Fibroblast of lung (primary cell): Measurements from ENCODE around the gene SENP5. TPM values are rescaled to one million over a fixed set of nuclear protein-coding genes. Genes with fewer than 3 reads are reported as not detected.

Experiments
- DNase-seq, 2 donors: peaks; one replicate each; pipeline versions ENCODE4 v3.0.0 to v3.0.0-alpha.2; 2010; ENCODE audit warnings: low read depth in 2 of 2
- H2AFZ ChIP-seq: 2 replicates; pipeline ENCODE4 v1.5.1; 2012; ENCODE audit warnings: low read length, control low read depth, inconsistent platforms
- H3K27ac ChIP-seq: 2 replicates; pipeline ENCODE4 v1.5.1; 2011; ENCODE audit warnings: low read length, control low read depth; ENCODE audit not compliant: insufficient read depth
- H3K27me3 ChIP-seq: 2 replicates; pipeline ENCODE4 v1.5.1; 2011; ENCODE audit warnings: mild to moderate bottlenecking, low read length; ENCODE audit not compliant: control insufficient read depth, insufficient read depth
- H3K36me3 ChIP-seq: 2 replicates; pipeline ENCODE4 v1.5.1; 2011; ENCODE audit warnings: low read length; ENCODE audit not compliant: control insufficient read depth, insufficient read depth
- H3K4me1 ChIP-seq: 2 replicates; pipeline ENCODE4 v1.5.1; 2011; ENCODE audit warnings: low read length; ENCODE audit not compliant: control insufficient read depth, insufficient read depth; ENCODE audit errors: extremely low read depth
- H3K4me2 ChIP-seq: 2 replicates; pipeline ENCODE4 v1.5.1; 2011; ENCODE audit warnings: low read length, control low read depth; ENCODE audit not compliant: insufficient read depth; ENCODE audit errors: extremely low read depth
- H3K4me3 ChIP-seq, 4 experiments: fragments of 200-600 bp in 1 of 4; sonication (generic) in 1 of 4; replicated peaks in 1 of 4; 2 replicates each; pipeline ENCODE4 v1.5.1; 2011 to 2016; ENCODE audit warnings: low read length in 4 of 4, low read depth in 3 of 4, mild to moderate bottlenecking in 3 of 4, control low read depth in 2 of 4, inconsistent platforms in 1 of 4, mixed read lengths in 1 of 4; ENCODE audit not compliant: insufficient read depth in 1 of 4; ENCODE audit errors: control extremely low read depth in 1 of 4
- H3K79me2 ChIP-seq: 2 replicates; pipeline ENCODE4 v1.5.1; 2012; ENCODE audit warnings: mild to moderate bottlenecking, low read length, inconsistent platforms; ENCODE audit not compliant: control insufficient read depth, insufficient read depth
- H3K9ac ChIP-seq: 2 replicates; pipeline ENCODE4 v1.5.1; 2011; ENCODE audit warnings: mild to moderate bottlenecking, low read length, control low read depth; ENCODE audit not compliant: insufficient read depth
- H3K9me3 ChIP-seq: 2 replicates; pipeline ENCODE4 v1.5.1; 2012; ENCODE audit warnings: low read depth, low read length; ENCODE audit not compliant: control insufficient read depth, insufficient read depth
- H4K20me1 ChIP-seq: 2 replicates; pipeline ENCODE4 v1.5.1; 2011; ENCODE audit warnings: low read length; ENCODE audit not compliant: control insufficient read depth, insufficient read depth; ENCODE audit errors: extremely low read depth
- EZH2 ChIP-seq: IDR thresholded peaks from 2 replicates; pipeline ENCODE4 v1.5.1; 2012; ENCODE audit warnings: low read length, control low read depth, mild to moderate bottlenecking; ENCODE audit errors: missing control alignments
- polyA plus RNA-seq, 2 donors: library from polyadenylated mRNA; depleted of rRNA in 1 of 2; stranded (reverse) in 1 of 2; unstranded in 1 of 2; fragments of >200 nt; gene quantifications; 2 replicates each; pipeline ENCODE4 v1.2.1, GENCODE V29; 2011 to 2012; ENCODE audit warnings: missing spikeins in 1 of 2
- total RNA-seq: library from RNA; depleted of rRNA; stranded (reverse); fragments of >200 nt; gene quantifications from 2 replicates; pipeline ENCODE4 v1.2.1, GENCODE V29; 2014
- TF ChIP-seq, protein P1 (sequence below), 2 donors: IDR thresholded peaks in 1 of 2; conservative IDR thresholded peaks in 1 of 2; 1 replicate in 1 of 2; 2 replicates in 1 of 2; pipeline ENCODE4 v1.5.1; 2011 to 2012; ENCODE audit warnings: low read length in 2 of 2, control low read depth in 1 of 2, inconsistent platforms in 1 of 2, low read depth in 1 of 2, mild to moderate bottlenecking in 1 of 2

SENP5 gene
- total and polyA plus RNA-seq, 2 donors (not counting 1 experiment from before 2014, with no cell fraction given): 18.6 to 43.8 TPM

DNA sequence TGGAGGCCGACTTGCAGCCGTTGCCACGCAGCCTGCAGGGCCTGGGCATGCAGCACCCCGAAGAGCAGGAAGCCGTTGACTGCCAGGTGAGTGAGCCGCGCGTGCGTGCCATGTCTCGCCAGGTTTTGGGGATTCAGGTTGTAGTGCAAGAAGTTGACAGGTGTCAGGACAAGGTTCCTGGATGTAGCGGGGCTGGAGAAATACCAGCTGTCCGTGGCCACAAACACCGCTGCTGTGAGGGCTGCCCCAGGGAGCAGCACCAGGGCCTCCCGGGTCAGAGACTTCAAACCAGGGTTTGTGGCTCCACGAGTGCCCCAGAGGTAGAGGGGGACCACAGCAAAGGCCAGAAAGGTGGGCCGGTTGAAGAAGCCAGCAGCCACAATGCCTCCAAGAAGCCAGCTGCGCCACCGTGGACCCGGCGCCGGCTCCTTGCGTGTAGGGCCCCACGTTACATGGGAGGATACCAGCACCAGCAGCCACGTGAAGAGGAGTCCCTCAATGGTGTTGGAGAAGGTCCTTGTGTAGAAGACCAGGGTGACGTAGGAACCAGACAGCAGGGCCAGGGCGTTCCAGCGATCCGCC is 80.2 kb downstream of the SENP5 start:
- peaks cover 7% of the 10 kb centered on the region for H3K4me1 ChIP-seq
- no peak overlapping the region for H3K4me3 ChIP-seq
- no peaks in the 10 kb centered on the region for H3K36me3 ChIP-seq
- no peak overlapping the region for H2AFZ ChIP-seq
- H3K27ac ChIP-seq: no peak overlapping the region
- DNase-seq: no peak
- TF ChIP-seq, protein P1, sequence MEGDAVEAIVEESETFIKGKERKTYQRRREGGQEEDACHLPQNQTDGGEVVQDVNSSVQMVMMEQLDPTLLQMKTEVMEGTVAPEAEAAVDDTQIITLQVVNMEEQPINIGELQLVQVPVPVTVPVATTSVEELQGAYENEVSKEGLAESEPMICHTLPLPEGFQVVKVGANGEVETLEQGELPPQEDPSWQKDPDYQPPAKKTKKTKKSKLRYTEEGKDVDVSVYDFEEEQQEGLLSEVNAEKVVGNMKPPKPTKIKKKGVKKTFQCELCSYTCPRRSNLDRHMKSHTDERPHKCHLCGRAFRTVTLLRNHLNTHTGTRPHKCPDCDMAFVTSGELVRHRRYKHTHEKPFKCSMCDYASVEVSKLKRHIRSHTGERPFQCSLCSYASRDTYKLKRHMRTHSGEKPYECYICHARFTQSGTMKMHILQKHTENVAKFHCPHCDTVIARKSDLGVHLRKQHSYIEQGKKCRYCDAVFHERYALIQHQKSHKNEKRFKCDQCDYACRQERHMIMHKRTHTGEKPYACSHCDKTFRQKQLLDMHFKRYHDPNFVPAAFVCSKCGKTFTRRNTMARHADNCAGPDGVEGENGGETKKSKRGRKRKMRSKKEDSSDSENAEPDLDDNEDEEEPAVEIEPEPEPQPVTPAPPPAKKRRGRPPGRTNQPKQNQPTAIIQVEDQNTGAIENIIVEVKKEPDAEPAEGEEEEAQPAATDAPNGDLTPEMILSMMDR (conservative IDR thresholded peaks at IDR 0.05 in 1 of 2, IDR thresholded peaks at IDR 0.05 in 1 of 2; ENCODE audit: low read depth in 1 of 2, low read length in 2 of 2): no peak
- no peak for TF ChIP-seq EZH2
- H3K27me3 ChIP-seq: no peaks in the 10 kb centered on the region
- H3K9me3 ChIP-seq: no peaks in the 10 kb centered on the region
- H3K4me2 ChIP-seq: no peak overlapping the region
- no peaks in the 10 kb centered on the region for H4K20me1 ChIP-seq
- H3K9ac ChIP-seq: no peak overlapping the region
- peaks cover 13% of the 10 kb centered on the region for H3K79me2 ChIP-seq

DNA sequence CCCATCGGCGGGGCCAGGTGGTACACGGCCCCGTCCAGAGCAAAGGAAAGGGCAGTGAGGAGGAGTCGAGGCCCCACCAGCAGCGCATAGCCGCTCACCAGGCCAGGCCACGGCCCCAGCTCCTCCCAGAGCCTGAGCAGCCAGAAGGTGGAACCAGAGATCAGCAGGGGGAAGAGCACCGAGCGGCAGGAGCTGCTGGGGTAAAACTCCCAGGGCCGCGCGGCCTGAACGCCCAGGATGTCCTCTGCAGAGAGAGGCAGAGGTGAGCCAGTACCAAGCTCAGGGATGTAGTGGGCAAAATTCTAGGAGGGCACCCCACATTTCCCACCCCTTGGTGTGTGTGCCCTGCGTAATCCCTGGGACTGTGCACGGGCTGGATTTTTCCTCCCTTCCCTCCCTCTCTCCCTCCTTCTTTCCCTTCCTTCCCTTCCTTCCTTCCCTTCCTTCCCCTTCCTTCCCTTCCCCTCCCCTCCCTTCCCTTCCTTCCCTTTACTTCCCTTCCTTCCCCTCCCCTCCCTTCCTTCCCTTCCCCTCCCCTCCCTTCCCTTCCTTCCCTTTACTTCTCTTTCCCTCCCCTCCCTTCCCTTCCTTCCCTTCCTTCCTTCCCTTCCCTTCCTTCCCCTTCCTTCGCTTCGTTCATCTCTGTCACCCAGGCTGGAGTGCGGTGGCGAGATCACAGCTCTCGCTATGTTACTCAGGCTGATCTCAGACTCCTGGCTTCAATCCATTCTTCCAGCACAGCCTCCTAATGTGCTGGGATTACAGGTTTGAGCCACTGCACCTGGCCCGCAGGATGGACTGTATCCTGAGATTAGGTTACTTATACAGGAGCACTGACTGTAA is 80.9 kb downstream of the SENP5 start:
- Histone ChIP-seq H2AFZ (no peak overlapping the region), H3K4me2 (no peak overlapping the region), H4K20me1 (no peaks in the 10 kb centered on the region), H3K79me2 (peaks cover 6% of the 10 kb centered on the region), H3K4me3 (no peak overlapping the region), H3K9ac (no peak overlapping the region), H3K4me1 (peaks cover 1% of the 10 kb centered on the region), H3K36me3 (no peaks in the 10 kb centered on the region), H3K27me3 (no peaks in the 10 kb centered on the region), H3K9me3 (no peaks in the 10 kb centered on the region), H3K27ac (no peak overlapping the region)
- DNase-seq: peak in 1 of 2 donors; percentile 50
- TF ChIP-seq EZH2: no peak
- TF ChIP-seq, protein P1 (conservative IDR thresholded peaks at IDR 0.05 in 1 of 2, IDR thresholded peaks at IDR 0.05 in 1 of 2; ENCODE audit: low read depth in 1 of 2, low read length in 2 of 2): no peak

DNA sequence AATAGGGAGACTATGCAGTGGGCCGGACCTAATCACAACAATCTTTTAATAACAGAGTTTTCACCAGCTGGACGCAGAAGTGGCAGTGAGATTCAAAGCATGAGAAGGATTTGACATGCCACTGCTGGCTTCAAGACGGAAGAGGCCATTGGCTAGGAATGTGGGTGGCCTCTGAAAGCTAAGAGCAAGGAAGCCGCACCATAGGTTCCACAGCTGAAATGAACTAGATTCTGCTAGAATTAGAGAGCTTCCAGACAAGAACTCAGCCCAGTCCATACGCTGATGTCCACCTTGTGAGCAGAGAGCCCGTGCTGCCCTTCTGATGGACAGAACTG is 81.5 kb downstream of the SENP5 start:
- H3K79me2 ChIP-seq: peaks cover 2% of the 10 kb centered on the region
- H3K36me3 ChIP-seq: no peaks in the 10 kb centered on the region
- no peak overlapping the region for H3K4me3 ChIP-seq
- H4K20me1 ChIP-seq: no peaks in the 10 kb centered on the region
- no peaks in the 10 kb centered on the region for H3K9me3 ChIP-seq
- H3K4me1 ChIP-seq: no peaks in the 10 kb centered on the region
- no peak overlapping the region for H3K27ac ChIP-seq
- no peaks in the 10 kb centered on the region for H3K27me3 ChIP-seq
- H3K9ac ChIP-seq: no peak overlapping the region
- H3K4me2 ChIP-seq: no peak overlapping the region
- H2AFZ ChIP-seq: no peak overlapping the region
- TF ChIP-seq, protein P1 (conservative IDR thresholded peaks at IDR 0.05 in 1 of 2, IDR thresholded peaks at IDR 0.05 in 1 of 2; ENCODE audit: low read depth in 1 of 2, low read length in 2 of 2): no peak
- no peak for TF ChIP-seq EZH2
- no peak for DNase-seq
